Fibroblast of pulmonary artery (primary cell): ENCODE data around the gene SP100.

Source experiments
- DNase-seq: peaks from one replicate; pipeline ENCODE4 v3.0.0-alpha.2; 2010; ENCODE audit warnings: low read depth
- H3K4me3 ChIP-seq: replicated peaks from 2 replicates; pipeline ENCODE4 v1.5.1; 2011; ENCODE audit warnings: low read depth, mild to moderate bottlenecking, control low read depth, low read length, moderate library complexity
- TF ChIP-seq, protein P1 (sequence below): IDR thresholded peaks from 2 replicates; pipeline ENCODE4 v1.5.1; 2011; ENCODE audit warnings: mild to moderate bottlenecking, control low read depth, low read length, inconsistent platforms; ENCODE audit errors: missing control alignments

Gene SP100

DNA sequence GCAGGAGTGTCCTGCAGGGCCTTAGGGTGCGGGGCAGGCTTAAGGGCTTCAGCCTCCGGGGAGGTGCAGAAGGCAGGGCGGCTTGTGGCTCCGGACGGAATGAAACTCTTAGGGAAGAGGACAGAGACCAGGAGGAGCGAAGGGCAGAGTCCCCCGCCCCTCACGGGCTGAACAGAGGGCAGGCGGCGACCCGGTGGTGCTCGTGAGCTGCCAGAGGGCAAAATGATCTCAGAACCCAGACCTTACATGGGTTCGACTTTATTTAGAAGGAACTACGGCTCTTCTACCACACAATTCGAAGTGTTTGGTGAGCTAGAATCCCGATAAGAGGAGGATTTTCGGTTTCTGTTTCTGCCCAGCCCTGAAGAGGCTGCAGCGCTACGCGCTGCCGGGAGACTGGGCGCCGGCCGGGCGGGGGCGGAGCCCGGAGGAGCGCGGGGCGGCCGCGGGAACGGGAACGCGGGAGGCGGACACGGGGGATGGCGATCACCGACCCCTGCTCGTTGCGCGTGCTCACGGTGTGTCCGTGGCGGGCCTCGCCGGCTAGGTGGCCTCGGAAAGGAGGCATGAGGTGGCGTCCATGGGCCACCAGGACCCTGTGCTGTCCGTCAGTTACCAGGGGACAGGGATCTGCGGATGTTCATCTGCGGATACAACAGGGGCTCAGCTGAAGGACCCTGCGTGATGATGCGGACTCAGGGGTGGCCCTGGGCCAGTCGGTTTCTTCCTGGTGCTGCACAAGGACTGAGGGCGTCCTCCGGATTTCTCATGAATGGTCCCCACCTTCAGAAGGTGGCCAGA, 4.2 kb upstream of the SP100 start:
- peak; percentile 63 for DNase-seq
- TF ChIP-seq, protein P1, sequence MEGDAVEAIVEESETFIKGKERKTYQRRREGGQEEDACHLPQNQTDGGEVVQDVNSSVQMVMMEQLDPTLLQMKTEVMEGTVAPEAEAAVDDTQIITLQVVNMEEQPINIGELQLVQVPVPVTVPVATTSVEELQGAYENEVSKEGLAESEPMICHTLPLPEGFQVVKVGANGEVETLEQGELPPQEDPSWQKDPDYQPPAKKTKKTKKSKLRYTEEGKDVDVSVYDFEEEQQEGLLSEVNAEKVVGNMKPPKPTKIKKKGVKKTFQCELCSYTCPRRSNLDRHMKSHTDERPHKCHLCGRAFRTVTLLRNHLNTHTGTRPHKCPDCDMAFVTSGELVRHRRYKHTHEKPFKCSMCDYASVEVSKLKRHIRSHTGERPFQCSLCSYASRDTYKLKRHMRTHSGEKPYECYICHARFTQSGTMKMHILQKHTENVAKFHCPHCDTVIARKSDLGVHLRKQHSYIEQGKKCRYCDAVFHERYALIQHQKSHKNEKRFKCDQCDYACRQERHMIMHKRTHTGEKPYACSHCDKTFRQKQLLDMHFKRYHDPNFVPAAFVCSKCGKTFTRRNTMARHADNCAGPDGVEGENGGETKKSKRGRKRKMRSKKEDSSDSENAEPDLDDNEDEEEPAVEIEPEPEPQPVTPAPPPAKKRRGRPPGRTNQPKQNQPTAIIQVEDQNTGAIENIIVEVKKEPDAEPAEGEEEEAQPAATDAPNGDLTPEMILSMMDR: no peak
- peak overlapping the region; percentile 74 for H3K4me3 ChIP-seq

DNA sequence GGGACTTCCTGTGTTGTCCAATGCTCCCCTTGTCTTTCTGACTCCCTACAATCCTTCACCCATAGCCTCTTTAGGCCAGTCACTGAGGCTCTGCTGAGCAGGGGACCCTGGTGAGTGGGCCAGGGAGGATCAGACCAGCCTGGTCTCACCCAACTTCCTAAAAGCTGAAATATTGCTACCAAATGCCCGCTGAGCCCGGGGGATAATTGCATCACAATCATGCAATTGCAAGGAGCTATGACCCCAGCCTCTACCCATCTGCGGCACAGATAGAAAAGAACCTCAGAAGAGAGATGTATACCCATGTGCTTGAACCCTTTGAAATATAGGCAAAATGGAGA, 3.7 kb upstream of the SP100 start:
- H3K4me3 ChIP-seq: peak overlapping the region; percentile 74
- TF ChIP-seq, protein P1: no peak

DNA sequence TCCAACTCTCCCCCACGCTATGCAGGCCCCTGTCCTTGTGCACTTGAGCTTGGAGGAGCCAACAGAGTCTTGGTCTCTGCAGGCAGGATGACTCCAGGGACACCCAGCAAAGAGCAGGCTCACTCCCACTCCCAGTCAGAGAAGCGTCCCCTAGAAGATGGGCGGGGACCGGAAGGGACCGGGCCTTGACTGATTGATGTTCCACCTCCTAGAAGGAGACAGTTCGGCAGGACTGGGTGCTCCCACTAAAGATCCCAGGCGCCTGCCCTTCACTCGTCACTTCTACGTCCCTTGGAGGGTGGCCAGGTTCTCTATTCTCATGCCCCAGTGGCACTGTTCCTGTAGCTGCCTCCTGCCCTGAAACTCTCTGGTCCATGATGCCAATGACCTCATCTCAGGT, 3.2 kb upstream of the SP100 start:
- no peak for DNase-seq
- H3K4me3 ChIP-seq: no peak overlapping the region
- TF ChIP-seq, protein P1: no peak

More for the DNA sequence above, 3.7 kb upstream of the SP100 start:
- DNase-seq: no peak

DNA sequence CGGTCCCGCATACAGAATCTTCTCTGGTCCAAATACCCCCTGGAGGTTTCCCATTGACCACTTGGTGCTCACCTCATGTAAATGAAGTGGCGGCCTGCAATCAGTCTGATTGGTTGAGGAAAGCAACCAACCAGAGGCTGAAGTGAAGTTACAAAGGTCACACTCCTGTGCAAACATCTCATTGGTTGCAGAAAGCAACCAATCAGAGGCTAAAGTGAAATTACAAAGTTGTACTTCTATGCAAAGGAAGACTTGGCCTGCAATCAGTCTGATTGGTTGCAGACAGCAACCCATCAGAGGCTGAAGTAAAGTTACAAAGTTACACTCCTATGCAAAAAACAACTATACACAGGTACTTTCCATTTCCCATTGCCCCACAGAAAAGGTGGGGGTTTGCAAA, 2.5 kb upstream of the SP100 start:
- TF ChIP-seq, protein P1: no peak
- no peak for DNase-seq
- no peak overlapping the region for H3K4me3 ChIP-seq

DNA sequence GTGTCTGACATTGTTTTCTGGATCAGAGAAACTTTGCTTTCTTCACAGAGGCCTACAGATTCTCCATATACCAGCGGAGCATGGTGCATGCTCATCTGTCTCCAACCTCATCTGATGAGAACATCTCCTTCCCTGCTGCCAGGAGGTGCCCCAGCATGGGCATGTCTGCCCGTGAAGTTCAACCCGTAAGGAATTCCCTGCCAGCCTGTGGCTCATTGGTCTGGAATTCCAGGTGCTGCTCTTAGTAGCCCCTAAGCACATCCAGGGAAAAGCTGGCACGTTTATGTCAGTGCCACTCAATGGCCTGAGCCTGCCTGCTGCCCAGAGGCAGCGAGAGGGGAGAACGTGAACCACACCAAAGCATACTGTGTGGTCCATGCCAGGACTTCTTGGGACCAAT, 1.7 kb upstream of the SP100 start:
- TF ChIP-seq, protein P1: no peak
- no peak for DNase-seq
- no peak overlapping the region for H3K4me3 ChIP-seq

DNA sequence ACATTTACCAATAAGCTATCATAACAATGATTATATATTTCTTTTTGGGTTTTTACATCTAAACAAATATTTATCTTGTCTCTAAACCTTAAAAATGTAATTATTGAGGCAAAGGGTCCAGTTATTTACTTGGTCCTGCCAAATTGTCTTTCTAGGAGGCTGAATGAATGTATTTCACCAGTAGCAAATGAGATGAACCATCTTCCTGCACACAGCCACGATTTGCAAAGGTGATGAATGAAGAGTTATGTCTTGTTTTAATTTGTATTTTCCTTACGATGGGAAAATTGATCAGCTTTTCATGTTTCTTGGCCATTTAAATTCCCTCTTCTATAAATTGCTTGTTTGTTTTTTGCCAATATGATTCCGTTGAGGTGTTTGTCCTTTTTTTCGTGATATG, 1.4 kb downstream of the SP100 start:
- peak overlapping the region; percentile 77 for H3K4me3 ChIP-seq
- TF ChIP-seq, protein P1: no peak

DNA sequence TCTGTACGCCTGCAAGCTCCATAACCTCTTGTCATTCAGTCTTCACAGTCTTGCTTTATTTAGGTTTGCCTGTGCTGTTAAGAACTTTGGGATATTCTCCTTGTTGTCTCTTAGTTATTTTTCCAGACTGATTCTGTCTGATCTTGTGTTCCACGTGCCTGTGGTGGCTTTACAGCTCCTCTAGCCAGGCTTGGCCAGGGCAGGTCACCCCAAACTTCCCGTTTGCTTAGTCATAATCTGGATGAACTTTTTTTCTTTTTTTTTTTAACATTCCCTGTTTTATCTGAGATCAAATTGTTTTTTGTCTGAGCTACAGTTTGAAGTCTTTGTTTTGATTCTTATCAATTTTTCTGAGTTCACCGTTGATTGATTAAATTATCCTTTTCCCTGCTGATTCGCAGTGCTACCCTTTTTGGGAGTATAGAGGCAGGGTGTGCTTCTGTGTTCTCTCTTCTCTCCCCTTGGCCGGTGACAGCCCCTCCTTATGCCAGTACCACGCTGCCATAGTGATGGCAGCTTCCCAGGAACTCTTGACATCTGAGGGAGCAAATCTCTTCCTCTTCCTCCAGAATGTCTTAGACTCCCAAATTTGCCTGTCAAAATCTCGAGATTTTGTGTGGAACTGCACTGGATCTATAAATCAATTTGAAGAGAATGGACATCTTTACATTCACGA, 2.5 kb downstream of the SP100 start:
- peak; percentile 53 for DNase-seq
- TF ChIP-seq, protein P1: no peak
- H3K4me3 ChIP-seq: peak overlapping the region; percentile 77

More for the DNA sequence above, 1.4 kb downstream of the SP100 start:
- DNase-seq: no peak
